Upper lobe of right lung (tissue), 1 donor: ENCODE results near the gene BEND5. TPM values are rescaled to one million over a fixed set of nuclear protein-coding genes. Genes with fewer than 3 reads are reported as not detected.

Experiments
- ATAC-seq: fragments of 200-7000 bp; cut with Tn5 transposase; one replicate; pipeline ENCODE4 v1.9.1; 2020; ENCODE audit warnings: mild to moderate bottlenecking, moderate library complexity
- DNase-seq: peaks from one replicate; pipeline ENCODE4 v3.0.0-alpha.2; 2020
- H3K27ac ChIP-seq: fragments of 200-600 bp; one replicate; pipeline ENCODE4 v1.8.0; 2022
- H3K27me3 ChIP-seq: fragments of 200-600 bp; one replicate; pipeline ENCODE4 v1.8.0; 2022; ENCODE audit warnings: mild to moderate bottlenecking
- H3K36me3 ChIP-seq: fragments of 200-600 bp; one replicate; pipeline ENCODE4 v1.8.0; 2022
- H3K4me1 ChIP-seq: fragments of 200-600 bp; one replicate; pipeline ENCODE4 v1.8.0; 2022
- H3K4me3 ChIP-seq: fragments of 200-600 bp; one replicate; pipeline ENCODE4 v1.8.0; 2022; ENCODE audit warnings: mild to moderate bottlenecking
- H3K9me3 ChIP-seq: fragments of 200-600 bp; one replicate; pipeline ENCODE4 v1.8.0; 2022
- intact Hi-C: fragments of 100-400 bp; cut with DNase I; formaldehyde crosslinking; loops from one replicate; pipeline ENCODE4 v1.11.0; 2022
- total RNA-seq: library from RNA; stranded (reverse); fragmentation: NEBNext Ultra II Directional; extraction: Animal tissue kit (Norgen Biotek cat#: 25700); gene quantifications from one replicate; pipeline ENCODE4 v1.2.1, GENCODE V29; 2021
- TF ChIP-seq, protein P1 (sequence below): fragments of 200-600 bp; IDR thresholded peaks from one replicate; pipeline ENCODE4 v1.8.0; 2022; ENCODE audit warnings: antibody characterized with exemption
- donor health status: DM: no; HTN: yes; CAD: no; lungs with severe emphysema.

Gene BEND5
- total RNA-seq, 1 donor from 2014 or later, result 3.4 TPM

DNA sequence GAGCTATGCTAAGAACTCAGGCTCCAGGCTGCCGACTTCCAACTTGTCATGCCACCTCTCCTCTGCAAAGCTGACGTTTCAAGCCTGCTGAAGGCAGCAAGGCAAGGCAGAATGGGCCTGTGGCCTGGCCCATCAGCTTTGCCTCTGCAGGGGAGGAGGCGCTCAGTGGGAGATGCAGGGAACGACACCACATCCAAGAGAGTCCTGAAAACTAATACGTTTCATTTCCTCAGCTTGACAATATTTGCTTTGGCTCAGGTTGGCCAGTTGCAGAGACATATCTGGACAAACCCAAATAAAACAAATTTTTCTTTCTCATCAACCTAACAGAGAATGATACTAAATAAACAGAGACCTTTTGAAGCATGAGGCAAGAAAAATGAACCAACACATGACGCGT, 35.3 kb downstream of the BEND5 start:
- Histone ChIP-seq H3K4me1 (no peaks in the 10 kb centered on the region), H3K27me3 (no peaks in the 10 kb centered on the region), H3K4me3 (no peak overlapping the region), H3K9me3 (no peaks in the 10 kb centered on the region), H3K27ac (no peak overlapping the region), H3K36me3 (peaks cover 4% of the 10 kb centered on the region)
- TF ChIP-seq, protein P1, sequence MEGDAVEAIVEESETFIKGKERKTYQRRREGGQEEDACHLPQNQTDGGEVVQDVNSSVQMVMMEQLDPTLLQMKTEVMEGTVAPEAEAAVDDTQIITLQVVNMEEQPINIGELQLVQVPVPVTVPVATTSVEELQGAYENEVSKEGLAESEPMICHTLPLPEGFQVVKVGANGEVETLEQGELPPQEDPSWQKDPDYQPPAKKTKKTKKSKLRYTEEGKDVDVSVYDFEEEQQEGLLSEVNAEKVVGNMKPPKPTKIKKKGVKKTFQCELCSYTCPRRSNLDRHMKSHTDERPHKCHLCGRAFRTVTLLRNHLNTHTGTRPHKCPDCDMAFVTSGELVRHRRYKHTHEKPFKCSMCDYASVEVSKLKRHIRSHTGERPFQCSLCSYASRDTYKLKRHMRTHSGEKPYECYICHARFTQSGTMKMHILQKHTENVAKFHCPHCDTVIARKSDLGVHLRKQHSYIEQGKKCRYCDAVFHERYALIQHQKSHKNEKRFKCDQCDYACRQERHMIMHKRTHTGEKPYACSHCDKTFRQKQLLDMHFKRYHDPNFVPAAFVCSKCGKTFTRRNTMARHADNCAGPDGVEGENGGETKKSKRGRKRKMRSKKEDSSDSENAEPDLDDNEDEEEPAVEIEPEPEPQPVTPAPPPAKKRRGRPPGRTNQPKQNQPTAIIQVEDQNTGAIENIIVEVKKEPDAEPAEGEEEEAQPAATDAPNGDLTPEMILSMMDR, result no peak
- ATAC-seq (no peak), DNase-seq (no peak)
- intact Hi-C loops, result no loop called here

DNA sequence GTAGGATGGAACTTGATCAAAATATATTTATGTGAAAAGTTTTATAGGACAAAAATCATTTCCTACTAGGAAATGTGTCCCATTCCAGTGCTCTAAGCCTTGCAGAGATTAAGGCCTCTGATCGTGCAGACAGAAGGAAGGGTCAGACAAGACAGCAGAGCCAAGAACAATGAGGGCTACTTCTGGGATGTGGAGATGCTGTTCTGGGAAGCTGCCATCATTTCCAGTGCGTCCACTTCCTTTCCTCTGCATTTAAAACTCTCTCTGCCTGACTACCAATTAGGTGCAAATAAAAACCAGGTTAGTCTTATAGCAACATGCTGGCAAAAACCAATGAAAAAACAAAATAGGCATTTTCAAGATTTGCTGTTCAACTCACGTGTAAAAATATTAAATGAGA, 36.1 kb downstream of the BEND5 start:
- DNase-seq, result no peak
- TF ChIP-seq, protein P1, result no peak
- intact Hi-C loops, result no loop called here
- Histone ChIP-seq H3K9me3 (no peaks in the 10 kb centered on the region), H3K27ac (no peak overlapping the region), H3K4me1 (no peaks in the 10 kb centered on the region), H3K27me3 (no peaks in the 10 kb centered on the region), H3K36me3 (peaks cover 10% of the 10 kb centered on the region), H3K4me3 (no peak overlapping the region)
- ATAC-seq, result no peak

DNA sequence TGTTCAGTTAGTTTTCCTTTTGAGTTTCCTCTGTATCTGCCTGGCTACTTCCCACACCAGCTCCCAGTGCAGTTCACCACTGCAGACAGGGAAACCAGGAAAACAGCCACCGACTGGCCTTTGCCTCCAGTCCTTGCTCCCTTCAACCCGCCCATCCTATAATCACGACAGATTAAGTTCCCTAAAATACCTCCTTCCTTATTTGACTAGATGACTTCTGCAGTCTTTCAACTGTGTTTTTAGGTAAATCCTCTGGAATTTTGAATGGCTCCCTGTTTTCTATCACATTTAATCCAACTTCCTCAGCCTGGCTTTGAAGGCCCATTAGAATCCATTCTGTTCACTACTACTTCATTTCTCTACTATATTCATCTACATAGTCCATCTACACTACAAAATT, 37.6 kb downstream of the BEND5 start:
- no peak for DNase-seq
- H3K9me3 ChIP-seq, result no peaks in the 10 kb centered on the region
- intact Hi-C loops, result no loop called here
- no peak for ATAC-seq
- peaks cover 22% of the 10 kb centered on the region for H3K36me3 ChIP-seq
- no peak overlapping the region for H3K27ac ChIP-seq
- H3K27me3 ChIP-seq, result no peaks in the 10 kb centered on the region
- TF ChIP-seq, protein P1, result no peak
- H3K4me1 ChIP-seq, result no peaks in the 10 kb centered on the region
- no peak overlapping the region for H3K4me3 ChIP-seq

DNA sequence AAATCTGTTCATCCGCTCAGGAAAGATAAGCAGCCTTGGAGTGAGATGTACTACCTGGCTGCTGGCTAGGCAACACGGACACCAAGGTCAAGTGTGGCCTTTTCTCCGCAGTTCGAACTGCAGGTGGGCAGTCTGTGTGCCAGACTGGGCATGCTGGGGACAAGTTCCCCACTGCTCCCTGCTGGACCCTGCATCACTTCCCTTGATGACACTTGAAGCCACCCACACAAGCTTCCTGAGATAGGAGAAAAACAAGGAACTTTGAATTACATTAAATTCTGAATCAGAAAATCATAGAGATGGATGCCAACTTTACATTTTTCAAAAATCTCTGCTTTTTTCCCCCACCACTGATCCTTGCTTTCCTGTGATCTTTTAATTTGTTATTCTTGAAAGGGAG, 38.3 kb downstream of the BEND5 start:
- ATAC-seq (no peak), DNase-seq (no peak)
- no peak overlapping the region for H3K27ac ChIP-seq
- peaks cover 29% of the 10 kb centered on the region for H3K36me3 ChIP-seq
- no peak overlapping the region for H3K4me3 ChIP-seq
- TF ChIP-seq, protein P1, result no peak
- intact Hi-C loops, result no loop called here
- H3K27me3 ChIP-seq, result no peaks in the 10 kb centered on the region
- H3K4me1 ChIP-seq, result no peaks in the 10 kb centered on the region
- no peaks in the 10 kb centered on the region for H3K9me3 ChIP-seq

DNA sequence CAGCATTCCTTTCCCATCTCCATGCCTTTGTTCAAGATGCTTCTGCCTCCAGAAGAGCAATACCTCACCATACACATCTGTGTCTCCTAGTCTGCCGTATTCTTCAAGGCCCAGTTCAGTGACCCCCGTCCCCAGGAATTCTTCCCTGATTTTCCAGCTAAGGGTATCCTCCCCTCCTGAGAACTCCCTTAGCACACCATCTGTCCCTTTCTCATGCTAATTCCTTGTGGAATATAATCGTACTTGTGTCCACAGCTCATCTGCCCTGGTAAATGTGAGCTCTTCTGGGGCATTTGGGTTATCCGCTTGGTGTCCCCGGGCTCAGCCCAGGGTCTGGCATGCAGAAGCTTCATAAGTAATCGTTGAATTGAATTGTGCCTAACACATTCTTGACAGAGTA, 40.9 kb downstream of the BEND5 start:
- DNase-seq (no peak), ATAC-seq (no peak)
- Histone ChIP-seq H3K27me3 (no peaks in the 10 kb centered on the region), H3K36me3 (peaks cover 34% of the 10 kb centered on the region), H3K4me3 (no peak overlapping the region), H3K27ac (no peak overlapping the region), H3K4me1 (no peaks in the 10 kb centered on the region), H3K9me3 (no peaks in the 10 kb centered on the region)
- intact Hi-C loops, result no loop called here
- TF ChIP-seq, protein P1, result no peak

DNA sequence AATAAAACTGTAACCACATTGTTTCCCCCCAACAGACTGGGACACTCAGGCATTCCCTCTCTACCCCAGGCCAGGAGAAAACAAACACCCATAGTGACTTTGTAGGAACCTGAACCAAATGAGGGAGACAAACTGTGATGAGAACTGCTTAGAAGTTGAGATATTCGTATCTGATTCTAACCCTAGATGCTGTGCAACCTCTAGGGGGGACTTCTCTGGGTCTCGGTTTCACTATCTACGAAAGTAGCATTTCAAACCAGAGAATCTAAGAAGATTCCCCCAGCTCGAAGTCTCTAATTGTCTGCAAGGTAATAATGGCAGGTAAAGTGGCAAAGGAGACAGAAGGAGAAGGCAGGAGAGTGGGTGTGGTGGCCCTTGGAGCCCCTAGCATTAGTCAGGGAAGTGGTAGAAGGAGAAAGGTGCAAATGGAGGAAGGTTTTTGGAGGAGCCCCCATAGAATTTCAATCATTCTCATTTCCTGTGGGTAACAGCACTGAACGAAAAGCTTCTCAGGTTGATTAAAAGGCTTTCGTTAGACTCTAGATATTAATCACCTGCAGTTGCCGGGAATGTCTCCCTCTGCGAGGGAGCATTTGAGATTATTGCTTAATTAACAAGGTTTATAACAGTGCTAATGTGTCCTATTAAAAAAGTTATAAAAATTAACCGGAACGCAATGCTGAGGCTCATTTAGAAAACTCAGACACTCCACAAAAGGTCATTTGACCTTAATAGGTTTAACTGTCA, 46.4 kb downstream of the BEND5 start:
- Histone ChIP-seq H3K27me3 (no peaks in the 10 kb centered on the region), H3K4me3 (no peak overlapping the region), H3K36me3 (peaks cover 23% of the 10 kb centered on the region), H3K9me3 (no peaks in the 10 kb centered on the region), H3K4me1 (no peaks in the 10 kb centered on the region), H3K27ac (no peak overlapping the region)
- no peak for ATAC-seq
- no peak for DNase-seq
- intact Hi-C loops, result no loop called here
- TF ChIP-seq, protein P1, result no peak
